Measurements from ENCODE around the gene VAV3.

The VAV3 gene

DNA sequence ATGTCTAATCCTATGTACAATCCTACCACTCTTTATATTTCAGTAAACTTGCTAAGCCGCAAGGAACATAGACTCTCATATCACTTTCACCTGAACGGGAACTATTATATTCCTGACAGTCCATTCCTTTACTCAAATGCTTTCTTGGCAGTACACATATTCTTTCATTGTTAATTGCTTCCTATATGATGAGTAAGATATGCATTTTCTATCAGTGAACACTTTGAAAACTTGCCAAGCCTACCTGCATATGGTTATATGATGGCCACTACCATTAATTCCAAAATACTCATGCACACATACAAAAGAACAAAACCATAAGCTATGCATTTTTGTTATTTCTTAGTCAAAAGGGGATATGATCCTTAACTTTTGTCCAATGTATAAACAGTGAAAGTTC is 341.5 kb downstream of the VAV3 start:
- Histone ChIP-seq H3K4me3 (replicated peaks; ENCODE audit: insufficient read depth, low read length) (no peak overlapping the region), H3K27me3 (ENCODE audit: insufficient read depth, poor library complexity, severe bottlenecking) (no peaks in the 10 kb centered on the region), H3K27ac (replicated peaks) (no peak overlapping the region)
- DNase-seq (ENCODE audit: low read depth in 1 of 2, low spot score in 1 of 2) = no peak
- no peak for TF ChIP-seq CTCF (IDR thresholded peaks at IDR 0.05; ENCODE audit: insufficient read depth, low read length)

DNA sequence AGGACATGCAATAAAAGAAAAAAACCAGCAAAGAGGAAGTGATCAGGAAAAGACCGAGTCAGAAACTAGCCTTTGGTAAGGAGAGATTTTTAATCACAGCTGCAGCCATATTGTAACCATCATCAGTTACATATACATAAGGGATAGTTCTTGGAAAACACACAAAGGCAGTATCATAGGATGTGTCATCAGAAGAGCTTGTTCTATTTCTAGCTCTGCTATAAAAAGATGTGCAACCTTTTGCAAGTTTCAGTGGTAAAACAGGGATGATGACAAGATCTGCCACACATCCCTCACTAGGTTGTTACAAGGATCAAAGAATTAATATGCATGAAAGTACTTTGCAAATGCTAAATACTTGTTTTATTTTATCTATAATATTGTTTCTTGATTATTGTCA is 342.0 kb downstream of the VAV3 start:
- TF ChIP-seq SPI1 (IDR thresholded peaks at IDR 0.05; ENCODE audit: borderline replicate concordance, low read depth) = peak; percentile 11; the same call in 1 of the 2 replicates
- TF ChIP-seq CTCF (IDR thresholded peaks at IDR 0.05; ENCODE audit: insufficient read depth, low read length) = no peak
- TF ChIP-seq POLR2AphosphoS5 (IDR thresholded peaks at IDR 0.05; ENCODE audit: low read depth) = no peak
- TF ChIP-seq GABPA (IDR thresholded peaks at IDR 0.05; ENCODE audit: low read depth) = no peak
- Histone ChIP-seq H3K27me3 (ENCODE audit: insufficient read depth, poor library complexity, severe bottlenecking) (no peaks in the 10 kb centered on the region), H3K27ac (replicated peaks) (no peak overlapping the region), H3K4me3 (replicated peaks; ENCODE audit: insufficient read depth, low read length) (no peak overlapping the region)
- DNase-seq (ENCODE audit: low read depth in 1 of 2, low spot score in 1 of 2) = no peak

- Histone ChIP-seq H3K27ac (replicated peaks) (no peak overlapping the region), H3K4me3 (replicated peaks; ENCODE audit: insufficient read depth, low read length) (no peak overlapping the region), H3K27me3 (ENCODE audit: insufficient read depth, poor library complexity, severe bottlenecking) (no peaks in the 10 kb centered on the region)
- TF ChIP-seq SPI1 (IDR thresholded peaks at IDR 0.05; ENCODE audit: borderline replicate concordance, low read depth) = no peak
- TF ChIP-seq, protein P1, sequence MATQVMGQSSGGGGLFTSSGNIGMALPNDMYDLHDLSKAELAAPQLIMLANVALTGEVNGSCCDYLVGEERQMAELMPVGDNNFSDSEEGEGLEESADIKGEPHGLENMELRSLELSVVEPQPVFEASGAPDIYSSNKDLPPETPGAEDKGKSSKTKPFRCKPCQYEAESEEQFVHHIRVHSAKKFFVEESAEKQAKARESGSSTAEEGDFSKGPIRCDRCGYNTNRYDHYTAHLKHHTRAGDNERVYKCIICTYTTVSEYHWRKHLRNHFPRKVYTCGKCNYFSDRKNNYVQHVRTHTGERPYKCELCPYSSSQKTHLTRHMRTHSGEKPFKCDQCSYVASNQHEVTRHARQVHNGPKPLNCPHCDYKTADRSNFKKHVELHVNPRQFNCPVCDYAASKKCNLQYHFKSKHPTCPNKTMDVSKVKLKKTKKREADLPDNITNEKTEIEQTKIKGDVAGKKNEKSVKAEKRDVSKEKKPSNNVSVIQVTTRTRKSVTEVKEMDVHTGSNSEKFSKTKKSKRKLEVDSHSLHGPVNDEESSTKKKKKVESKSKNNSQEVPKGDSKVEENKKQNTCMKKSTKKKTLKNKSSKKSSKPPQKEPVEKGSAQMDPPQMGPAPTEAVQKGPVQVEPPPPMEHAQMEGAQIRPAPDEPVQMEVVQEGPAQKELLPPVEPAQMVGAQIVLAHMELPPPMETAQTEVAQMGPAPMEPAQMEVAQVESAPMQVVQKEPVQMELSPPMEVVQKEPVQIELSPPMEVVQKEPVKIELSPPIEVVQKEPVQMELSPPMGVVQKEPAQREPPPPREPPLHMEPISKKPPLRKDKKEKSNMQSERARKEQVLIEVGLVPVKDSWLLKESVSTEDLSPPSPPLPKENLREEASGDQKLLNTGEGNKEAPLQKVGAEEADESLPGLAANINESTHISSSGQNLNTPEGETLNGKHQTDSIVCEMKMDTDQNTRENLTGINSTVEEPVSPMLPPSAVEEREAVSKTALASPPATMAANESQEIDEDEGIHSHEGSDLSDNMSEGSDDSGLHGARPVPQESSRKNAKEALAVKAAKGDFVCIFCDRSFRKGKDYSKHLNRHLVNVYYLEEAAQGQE (IDR thresholded peaks at IDR 0.05; ENCODE audit: insufficient replicate concordance, low read depth) = no peak
- TF ChIP-seq GABPA (IDR thresholded peaks at IDR 0.05; ENCODE audit: low read depth) = no peak
- TF ChIP-seq POLR2AphosphoS5 (IDR thresholded peaks at IDR 0.05; ENCODE audit: low read depth) = no peak
- no peak for DNase-seq (ENCODE audit: low read depth in 1 of 2, low spot score in 1 of 2)
Observed at GRCh38 chr1:107622535-107622934, 342.4 kb downstream of the VAV3 start.

GRCh38 chr1:107620753-107621152 is 344.2 kb downstream of the VAV3 start:
- TF ChIP-seq GABPA (IDR thresholded peaks at IDR 0.05; ENCODE audit: low read depth) (no peak), SPI1 (IDR thresholded peaks at IDR 0.05; ENCODE audit: borderline replicate concordance, low read depth) (no peak), CTCF (IDR thresholded peaks at IDR 0.05; ENCODE audit: insufficient read depth, low read length) (no peak), POLR2AphosphoS5 (IDR thresholded peaks at IDR 0.05; ENCODE audit: low read depth) (no peak)
- TF ChIP-seq, protein P1 (IDR thresholded peaks at IDR 0.05; ENCODE audit: insufficient replicate concordance, low read depth) = no peak

More at GRCh38 chr1:107620753-107621152, 344.2 kb downstream of the VAV3 start:
- no peak overlapping the region for H3K27ac ChIP-seq (replicated peaks)
- H3K27me3 ChIP-seq (ENCODE audit: insufficient read depth, poor library complexity, severe bottlenecking) = no peaks in the 10 kb centered on the region
- H3K4me3 ChIP-seq (replicated peaks; ENCODE audit: insufficient read depth, low read length) = no peak overlapping the region
- DNase-seq (ENCODE audit: low read depth in 1 of 2, low spot score in 1 of 2) = no peak
